ENCODE results near the gene ATP5ME. TPM values are rescaled to one million over a fixed set of nuclear protein-coding genes. Genes with fewer than 3 reads are reported as not detected.

Gene ATP5ME
- total and polyA plus RNA-seq, 2 of the 13 experiments (the other 11 are each of a cell fraction or from before 2014, with no cell fraction given), result 305 to 753 TPM

DNA sequence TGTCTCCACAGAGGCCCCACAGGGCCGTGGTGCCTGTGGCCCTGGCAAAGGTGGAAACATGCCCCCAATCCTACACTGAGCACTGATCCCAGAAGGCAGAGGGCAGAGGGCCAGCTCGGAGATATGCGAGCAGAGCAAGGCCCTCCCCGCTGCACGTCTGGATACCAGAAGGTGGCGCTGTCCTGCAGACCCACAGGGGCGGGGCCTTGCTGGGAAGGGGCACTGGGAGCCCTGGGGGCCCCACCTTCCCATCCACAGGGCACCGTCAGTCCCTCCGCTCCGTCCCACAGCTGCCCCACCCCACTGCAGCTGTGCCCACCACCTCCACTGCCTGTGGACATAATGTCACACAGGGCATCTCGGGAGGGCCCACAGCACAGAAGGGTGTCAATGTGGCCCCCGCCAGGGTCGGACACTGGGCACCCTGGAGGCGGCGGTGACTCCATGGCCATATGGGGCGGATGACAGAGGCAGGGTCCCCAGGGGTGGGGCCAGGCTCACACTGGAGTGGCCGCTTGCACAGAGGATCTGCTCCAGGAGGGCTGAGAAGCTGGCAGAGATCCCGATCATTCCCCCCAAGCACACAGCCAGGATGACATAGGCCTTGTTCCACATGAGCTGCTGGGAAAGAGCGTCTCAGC is 10.0 kb upstream of the ATP5ME start (continued):
- TF ChIP-seq, protein P1, sequence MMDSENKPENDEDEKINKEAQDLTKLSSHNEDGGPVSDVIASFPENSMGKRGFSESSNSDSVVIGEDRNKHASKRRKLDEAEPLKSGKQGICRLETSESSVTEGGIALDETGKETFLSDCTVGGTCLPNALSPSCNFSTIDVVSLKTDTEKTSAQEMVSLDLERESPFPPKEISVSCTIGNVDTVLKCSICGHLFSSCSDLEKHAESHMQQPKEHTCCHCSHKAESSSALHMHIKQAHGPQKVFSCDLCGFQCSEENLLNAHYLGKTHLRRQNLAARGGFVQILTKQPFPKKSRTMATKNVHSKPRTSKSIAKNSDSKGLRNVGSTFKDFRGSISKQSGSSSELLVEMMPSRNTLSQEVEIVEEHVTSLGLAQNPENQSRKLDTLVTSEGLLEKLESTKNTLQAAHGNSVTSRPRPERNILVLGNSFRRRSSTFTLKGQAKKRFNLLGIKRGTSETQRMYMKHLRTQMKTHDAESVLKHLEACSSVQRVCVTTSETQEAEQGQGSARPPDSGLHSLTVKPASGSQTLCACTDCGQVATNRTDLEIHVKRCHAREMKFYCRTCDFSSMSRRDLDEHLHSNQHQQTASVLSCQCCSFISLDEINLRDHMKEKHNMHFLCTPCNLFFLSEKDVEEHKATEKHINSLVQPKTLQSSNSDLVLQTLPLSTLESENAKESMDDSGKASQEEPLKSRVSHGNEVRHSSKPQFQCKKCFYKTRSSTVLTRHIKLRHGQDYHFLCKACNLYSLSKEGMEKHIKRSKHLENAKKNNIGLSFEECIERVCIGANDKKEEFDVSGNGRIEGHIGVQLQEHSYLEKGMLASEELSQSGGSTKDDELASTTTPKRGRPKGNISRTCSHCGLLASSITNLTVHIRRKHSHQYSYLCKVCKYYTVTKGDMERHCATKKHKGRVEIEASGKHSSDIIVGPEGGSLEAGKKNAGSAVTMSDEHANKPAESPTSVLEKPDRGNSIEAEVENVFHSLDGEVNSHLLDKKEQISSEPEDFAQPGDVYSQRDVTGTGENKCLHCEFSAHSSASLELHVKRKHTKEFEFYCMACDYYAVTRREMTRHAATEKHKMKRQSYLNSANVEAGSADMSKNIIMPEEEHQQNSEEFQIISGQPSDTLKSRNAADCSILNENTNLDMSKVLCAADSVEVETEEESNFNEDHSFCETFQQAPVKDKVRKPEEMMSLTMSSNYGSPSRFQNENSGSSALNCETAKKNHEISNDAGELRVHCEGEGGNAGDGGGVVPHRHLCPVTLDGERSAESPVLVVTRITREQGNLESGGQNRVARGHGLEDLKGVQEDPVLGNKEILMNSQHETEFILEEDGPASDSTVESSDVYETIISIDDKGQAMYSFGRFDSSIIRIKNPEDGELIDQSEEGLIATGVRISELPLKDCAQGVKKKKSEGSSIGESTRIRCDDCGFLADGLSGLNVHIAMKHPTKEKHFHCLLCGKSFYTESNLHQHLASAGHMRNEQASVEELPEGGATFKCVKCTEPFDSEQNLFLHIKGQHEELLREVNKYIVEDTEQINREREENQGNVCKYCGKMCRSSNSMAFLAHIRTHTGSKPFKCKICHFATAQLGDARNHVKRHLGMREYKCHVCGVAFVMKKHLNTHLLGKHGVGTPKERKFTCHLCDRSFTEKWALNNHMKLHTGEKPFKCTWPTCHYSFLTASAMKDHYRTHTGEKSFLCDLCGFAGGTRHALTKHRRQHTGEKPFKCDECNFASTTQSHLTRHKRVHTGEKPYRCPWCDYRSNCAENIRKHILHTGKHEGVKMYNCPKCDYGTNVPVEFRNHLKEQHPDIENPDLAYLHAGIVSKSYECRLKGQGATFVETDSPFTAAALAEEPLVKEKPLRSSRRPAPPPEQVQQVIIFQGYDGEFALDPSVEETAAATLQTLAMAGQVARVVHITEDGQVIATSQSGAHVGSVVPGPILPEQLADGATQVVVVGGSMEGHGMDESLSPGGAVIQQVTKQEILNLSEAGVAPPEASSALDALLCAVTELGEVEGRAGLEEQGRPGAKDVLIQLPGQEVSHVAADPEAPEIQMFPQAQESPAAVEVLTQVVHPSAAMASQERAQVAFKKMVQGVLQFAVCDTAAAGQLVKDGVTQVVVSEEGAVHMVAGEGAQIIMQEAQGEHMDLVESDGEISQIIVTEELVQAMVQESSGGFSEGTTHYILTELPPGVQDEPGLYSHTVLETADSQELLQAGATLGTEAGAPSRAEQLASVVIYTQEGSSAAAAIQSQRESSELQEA (CRISPR knock-in tag; IDR thresholded peaks at IDR 0.05; ENCODE audit: not compliant biosample characterization), result no peak
- TF ChIP-seq STAG1 (CRISPR knock-in tag; IDR thresholded peaks at IDR 0.05) (peak; percentile 56), TBX3 (IDR thresholded peaks at IDR 0.05; ENCODE audit: borderline replicate concordance) (no peak), KLF15 (CRISPR knock-in tag; IDR thresholded peaks at IDR 0.05; ENCODE audit: borderline replicate concordance) (no peak), ZNF768 (CRISPR knock-in tag; IDR thresholded peaks at IDR 0.05) (no peak), ZNF317 (CRISPR knock-in tag; IDR thresholded peaks at IDR 0.05) (no peak), PITX1 (CRISPR knock-in tag; IDR thresholded peaks at IDR 0.05) (no peak), PRPF4 (IDR thresholded peaks at IDR 0.05; ENCODE audit: low read depth, low read length, poor library complexity, severe bottlenecking) (no peak), ZNF124 (CRISPR knock-in tag; IDR thresholded peaks at IDR 0.05) (peak; percentile 53; the same call in 1 of the 2 replicates), ZFP82 (CRISPR knock-in tag; IDR thresholded peaks at IDR 0.05; ENCODE audit: borderline replicate concordance) (no peak), ZNF33A (CRISPR knock-in tag; IDR thresholded peaks at IDR 0.05; ENCODE audit: borderline replicate concordance) (no peak), ZNF354B (CRISPR knock-in tag; IDR thresholded peaks at IDR 0.05) (no peak)
- TF ChIP-seq, protein P2, sequence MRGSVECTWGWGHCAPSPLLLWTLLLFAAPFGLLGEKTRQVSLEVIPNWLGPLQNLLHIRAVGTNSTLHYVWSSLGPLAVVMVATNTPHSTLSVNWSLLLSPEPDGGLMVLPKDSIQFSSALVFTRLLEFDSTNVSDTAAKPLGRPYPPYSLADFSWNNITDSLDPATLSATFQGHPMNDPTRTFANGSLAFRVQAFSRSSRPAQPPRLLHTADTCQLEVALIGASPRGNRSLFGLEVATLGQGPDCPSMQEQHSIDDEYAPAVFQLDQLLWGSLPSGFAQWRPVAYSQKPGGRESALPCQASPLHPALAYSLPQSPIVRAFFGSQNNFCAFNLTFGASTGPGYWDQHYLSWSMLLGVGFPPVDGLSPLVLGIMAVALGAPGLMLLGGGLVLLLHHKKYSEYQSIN (CRISPR knock-in tag; IDR thresholded peaks at IDR 0.05; ENCODE audit: borderline replicate concordance), result no peak
- TF ChIP-seq, protein P3, sequence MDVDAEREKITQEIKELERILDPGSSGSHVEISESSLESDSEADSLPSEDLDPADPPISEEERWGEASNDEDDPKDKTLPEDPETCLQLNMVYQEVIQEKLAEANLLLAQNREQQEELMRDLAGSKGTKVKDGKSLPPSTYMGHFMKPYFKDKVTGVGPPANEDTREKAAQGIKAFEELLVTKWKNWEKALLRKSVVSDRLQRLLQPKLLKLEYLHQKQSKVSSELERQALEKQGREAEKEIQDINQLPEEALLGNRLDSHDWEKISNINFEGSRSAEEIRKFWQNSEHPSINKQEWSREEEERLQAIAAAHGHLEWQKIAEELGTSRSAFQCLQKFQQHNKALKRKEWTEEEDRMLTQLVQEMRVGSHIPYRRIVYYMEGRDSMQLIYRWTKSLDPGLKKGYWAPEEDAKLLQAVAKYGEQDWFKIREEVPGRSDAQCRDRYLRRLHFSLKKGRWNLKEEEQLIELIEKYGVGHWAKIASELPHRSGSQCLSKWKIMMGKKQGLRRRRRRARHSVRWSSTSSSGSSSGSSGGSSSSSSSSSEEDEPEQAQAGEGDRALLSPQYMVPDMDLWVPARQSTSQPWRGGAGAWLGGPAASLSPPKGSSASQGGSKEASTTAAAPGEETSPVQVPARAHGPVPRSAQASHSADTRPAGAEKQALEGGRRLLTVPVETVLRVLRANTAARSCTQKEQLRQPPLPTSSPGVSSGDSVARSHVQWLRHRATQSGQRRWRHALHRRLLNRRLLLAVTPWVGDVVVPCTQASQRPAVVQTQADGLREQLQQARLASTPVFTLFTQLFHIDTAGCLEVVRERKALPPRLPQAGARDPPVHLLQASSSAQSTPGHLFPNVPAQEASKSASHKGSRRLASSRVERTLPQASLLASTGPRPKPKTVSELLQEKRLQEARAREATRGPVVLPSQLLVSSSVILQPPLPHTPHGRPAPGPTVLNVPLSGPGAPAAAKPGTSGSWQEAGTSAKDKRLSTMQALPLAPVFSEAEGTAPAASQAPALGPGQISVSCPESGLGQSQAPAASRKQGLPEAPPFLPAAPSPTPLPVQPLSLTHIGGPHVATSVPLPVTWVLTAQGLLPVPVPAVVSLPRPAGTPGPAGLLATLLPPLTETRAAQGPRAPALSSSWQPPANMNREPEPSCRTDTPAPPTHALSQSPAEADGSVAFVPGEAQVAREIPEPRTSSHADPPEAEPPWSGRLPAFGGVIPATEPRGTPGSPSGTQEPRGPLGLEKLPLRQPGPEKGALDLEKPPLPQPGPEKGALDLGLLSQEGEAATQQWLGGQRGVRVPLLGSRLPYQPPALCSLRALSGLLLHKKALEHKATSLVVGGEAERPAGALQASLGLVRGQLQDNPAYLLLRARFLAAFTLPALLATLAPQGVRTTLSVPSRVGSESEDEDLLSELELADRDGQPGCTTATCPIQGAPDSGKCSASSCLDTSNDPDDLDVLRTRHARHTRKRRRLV (CRISPR knock-in tag; IDR thresholded peaks at IDR 0.05), result no peak

Measured in HepG2 (cell line).